Measurements from ENCODE around the gene ACTN3.

DNA sequence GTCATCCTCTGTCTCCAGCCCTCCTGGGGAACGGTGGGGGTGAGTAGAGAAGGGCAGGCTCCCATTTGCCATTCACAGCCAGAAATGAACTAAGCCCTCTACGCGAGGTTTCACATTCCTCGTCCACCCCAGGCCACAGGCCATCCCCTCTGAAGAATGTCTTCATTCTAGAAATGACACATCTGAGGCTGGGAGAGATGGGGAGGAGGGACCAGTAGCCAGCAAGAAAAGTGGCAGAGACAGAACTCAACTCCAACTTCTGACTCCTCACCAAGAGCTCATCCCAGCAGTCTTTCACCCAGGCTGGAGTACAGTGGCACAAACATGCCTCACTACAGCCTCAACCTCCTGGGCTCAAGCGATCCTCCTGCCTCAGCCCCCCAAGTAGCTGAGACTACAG, 18.3 kb downstream of the ACTN3 start:
- TF ChIP-seq, protein P1, sequence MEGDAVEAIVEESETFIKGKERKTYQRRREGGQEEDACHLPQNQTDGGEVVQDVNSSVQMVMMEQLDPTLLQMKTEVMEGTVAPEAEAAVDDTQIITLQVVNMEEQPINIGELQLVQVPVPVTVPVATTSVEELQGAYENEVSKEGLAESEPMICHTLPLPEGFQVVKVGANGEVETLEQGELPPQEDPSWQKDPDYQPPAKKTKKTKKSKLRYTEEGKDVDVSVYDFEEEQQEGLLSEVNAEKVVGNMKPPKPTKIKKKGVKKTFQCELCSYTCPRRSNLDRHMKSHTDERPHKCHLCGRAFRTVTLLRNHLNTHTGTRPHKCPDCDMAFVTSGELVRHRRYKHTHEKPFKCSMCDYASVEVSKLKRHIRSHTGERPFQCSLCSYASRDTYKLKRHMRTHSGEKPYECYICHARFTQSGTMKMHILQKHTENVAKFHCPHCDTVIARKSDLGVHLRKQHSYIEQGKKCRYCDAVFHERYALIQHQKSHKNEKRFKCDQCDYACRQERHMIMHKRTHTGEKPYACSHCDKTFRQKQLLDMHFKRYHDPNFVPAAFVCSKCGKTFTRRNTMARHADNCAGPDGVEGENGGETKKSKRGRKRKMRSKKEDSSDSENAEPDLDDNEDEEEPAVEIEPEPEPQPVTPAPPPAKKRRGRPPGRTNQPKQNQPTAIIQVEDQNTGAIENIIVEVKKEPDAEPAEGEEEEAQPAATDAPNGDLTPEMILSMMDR (conservative IDR thresholded peaks at IDR 0.05; ENCODE audit: low read depth, low read length): no peak
- TF ChIP-seq RAD21 (IDR thresholded peaks at IDR 0.05; ENCODE audit: low read length): no peak
- no peak for TF ChIP-seq SMC3 (IDR thresholded peaks at IDR 0.05; ENCODE audit: low read depth, low read length)
- TF ChIP-seq POLR2A (IDR thresholded peaks at IDR 0.05; ENCODE audit: low read depth, low read length): no peak
- TF ChIP-seq MXI1 (IDR thresholded peaks at IDR 0.05; ENCODE audit: borderline replicate concordance, low read depth, low read length): no peak
- TF ChIP-seq CHD1 (IDR thresholded peaks at IDR 0.05; ENCODE audit: low read depth, low read length): no peak
- no peak for TF ChIP-seq RFX5 (IDR thresholded peaks at IDR 0.05; ENCODE audit: low read depth, low read length)
- no peak for TF ChIP-seq NFE2L2 (IDR thresholded peaks at IDR 0.05; ENCODE audit: low read depth, low read length)
- TF ChIP-seq, protein P2, sequence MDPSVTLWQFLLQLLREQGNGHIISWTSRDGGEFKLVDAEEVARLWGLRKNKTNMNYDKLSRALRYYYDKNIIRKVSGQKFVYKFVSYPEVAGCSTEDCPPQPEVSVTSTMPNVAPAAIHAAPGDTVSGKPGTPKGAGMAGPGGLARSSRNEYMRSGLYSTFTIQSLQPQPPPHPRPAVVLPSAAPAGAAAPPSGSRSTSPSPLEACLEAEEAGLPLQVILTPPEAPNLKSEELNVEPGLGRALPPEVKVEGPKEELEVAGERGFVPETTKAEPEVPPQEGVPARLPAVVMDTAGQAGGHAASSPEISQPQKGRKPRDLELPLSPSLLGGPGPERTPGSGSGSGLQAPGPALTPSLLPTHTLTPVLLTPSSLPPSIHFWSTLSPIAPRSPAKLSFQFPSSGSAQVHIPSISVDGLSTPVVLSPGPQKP (IDR thresholded peaks at IDR 0.05; ENCODE audit: borderline replicate concordance, low read depth, low read length): no peak
- TF ChIP-seq, protein P3, sequence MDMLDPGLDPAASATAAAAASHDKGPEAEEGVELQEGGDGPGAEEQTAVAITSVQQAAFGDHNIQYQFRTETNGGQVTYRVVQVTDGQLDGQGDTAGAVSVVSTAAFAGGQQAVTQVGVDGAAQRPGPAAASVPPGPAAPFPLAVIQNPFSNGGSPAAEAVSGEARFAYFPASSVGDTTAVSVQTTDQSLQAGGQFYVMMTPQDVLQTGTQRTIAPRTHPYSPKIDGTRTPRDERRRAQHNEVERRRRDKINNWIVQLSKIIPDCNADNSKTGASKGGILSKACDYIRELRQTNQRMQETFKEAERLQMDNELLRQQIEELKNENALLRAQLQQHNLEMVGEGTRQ (IDR thresholded peaks at IDR 0.05; ENCODE audit: low read depth, low read length): no peak
- no peak for TF ChIP-seq RCOR1 (IDR thresholded peaks at IDR 0.05; ENCODE audit: insufficient replicate concordance, low read length)
- no peak for TF ChIP-seq BHLHE40 (IDR thresholded peaks at IDR 0.05; ENCODE audit: low read depth, low read length)
- TF ChIP-seq CEBPB (IDR thresholded peaks at IDR 0.05; ENCODE audit: low read depth, low read length): no peak

All from IMR-90 (cell line).